Measurements from ENCODE around the gene EHD4.

Gene EHD4

DNA sequence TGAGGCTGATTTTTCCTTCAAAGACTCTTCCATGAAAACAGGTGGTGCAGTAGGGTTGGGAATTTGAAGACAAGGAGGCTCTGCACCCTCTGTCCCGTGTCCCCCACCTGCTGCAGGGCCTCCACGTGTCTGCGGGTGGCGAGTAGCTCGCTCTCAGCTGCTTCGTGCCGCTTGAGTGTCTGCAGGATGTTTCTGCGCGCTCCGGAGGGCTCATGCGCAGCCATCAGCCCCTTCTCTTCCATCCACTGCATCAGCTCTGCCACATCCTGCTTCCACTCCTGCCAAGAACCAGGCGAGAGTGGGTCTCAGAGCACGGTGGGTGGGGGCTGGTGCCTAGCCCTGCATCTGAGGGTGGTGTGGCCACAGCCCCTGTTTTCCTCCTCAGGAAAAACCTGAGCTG, 96.3 kb downstream of the EHD4 start:
- H3K9me3 ChIP-seq (ENCODE audit: control insufficient read depth, low read length): no peaks in the 10 kb centered on the region
- WGBS, 2 experiments (ENCODE audit: insufficient coverage in 2 of 2): 86 to 92% methylated on average over 13 of the region's 13 CpGs
- no peaks in the 10 kb centered on the region for H3K4me1 ChIP-seq (ENCODE audit: control insufficient read depth, insufficient read depth, low read length, poor library complexity, severe bottlenecking)
- H3K4me3 ChIP-seq (ENCODE audit: extremely low read depth, insufficient read depth, low read length, poor library complexity, severe bottlenecking): no peak overlapping the region
- no peak overlapping the region for H3K27ac ChIP-seq (ENCODE audit: low read depth, low read length, severe bottlenecking)
- H3K36me3 ChIP-seq (ENCODE audit: control insufficient read depth, insufficient read depth, low read length): no peaks in the 10 kb centered on the region

GRCh38 chr15:41874736-41875135, 97.6 kb downstream of the EHD4 start:
- H3K4me1 ChIP-seq (ENCODE audit: control insufficient read depth, insufficient read depth, low read length, poor library complexity, severe bottlenecking): no peaks in the 10 kb centered on the region
- H3K27ac ChIP-seq (ENCODE audit: low read depth, low read length, severe bottlenecking): no peak overlapping the region
- no peak overlapping the region for H3K4me3 ChIP-seq (ENCODE audit: extremely low read depth, insufficient read depth, low read length, poor library complexity, severe bottlenecking)
- H3K9me3 ChIP-seq (ENCODE audit: control insufficient read depth, low read length): no peaks in the 10 kb centered on the region
- WGBS, 2 experiments (ENCODE audit: insufficient coverage in 2 of 2): 91 to 97% methylated on average over 12 of the region's 12 CpGs
- H3K36me3 ChIP-seq (ENCODE audit: control insufficient read depth, insufficient read depth, low read length): no peaks in the 10 kb centered on the region

GRCh38 chr15:41873711-41874110, 98.6 kb downstream of the EHD4 start:
- WGBS, 2 experiments (ENCODE audit: insufficient coverage in 2 of 2): 91 to 94% methylated on average over 6 to 8 of the region's 8 CpGs
- H3K27ac ChIP-seq (ENCODE audit: low read depth, low read length, severe bottlenecking): no peak overlapping the region
- H3K36me3 ChIP-seq (ENCODE audit: control insufficient read depth, insufficient read depth, low read length): no peaks in the 10 kb centered on the region
- H3K4me1 ChIP-seq (ENCODE audit: control insufficient read depth, insufficient read depth, low read length, poor library complexity, severe bottlenecking): no peaks in the 10 kb centered on the region
- no peak overlapping the region for H3K4me3 ChIP-seq (ENCODE audit: extremely low read depth, insufficient read depth, low read length, poor library complexity, severe bottlenecking)
- H3K9me3 ChIP-seq (ENCODE audit: control insufficient read depth, low read length): no peaks in the 10 kb centered on the region

DNA sequence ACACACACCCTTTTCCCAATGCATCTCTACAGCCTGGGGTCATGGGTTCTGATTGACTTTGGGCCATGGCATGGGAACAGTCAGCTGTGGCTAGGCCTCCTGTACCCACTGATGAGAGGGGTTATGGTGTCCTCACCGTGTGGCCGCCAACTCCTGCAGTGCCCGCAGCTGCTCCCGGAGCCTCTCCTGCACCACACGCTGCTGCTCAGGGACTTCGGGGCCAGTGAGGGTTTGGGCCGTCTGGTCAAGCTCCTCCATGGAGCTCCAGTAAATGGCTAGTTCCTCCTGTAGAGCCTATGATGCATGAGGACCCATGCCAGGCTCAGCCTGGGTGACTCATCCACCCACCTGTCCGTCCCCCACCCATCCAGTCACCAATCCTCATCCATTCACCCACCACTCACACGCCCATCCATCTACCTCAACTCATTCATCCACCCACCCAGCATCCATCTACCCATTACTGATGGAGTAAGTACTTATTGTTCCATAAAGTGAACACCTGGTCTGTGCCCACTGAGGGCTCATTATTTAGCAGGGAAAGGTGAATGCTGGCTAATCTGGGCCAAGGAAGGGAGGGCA, 100.1 kb downstream of the EHD4 start:
- H3K4me1 ChIP-seq (ENCODE audit: control insufficient read depth, insufficient read depth, low read length, poor library complexity, severe bottlenecking): no peaks in the 10 kb centered on the region
- H3K27ac ChIP-seq (ENCODE audit: low read depth, low read length, severe bottlenecking): no peak overlapping the region
- H3K4me3 ChIP-seq (ENCODE audit: extremely low read depth, insufficient read depth, low read length, poor library complexity, severe bottlenecking): no peak overlapping the region
- WGBS, 2 experiments (ENCODE audit: insufficient coverage in 2 of 2): 92 to 97% methylated on average over 7 to 9 of the region's 9 CpGs
- no peaks in the 10 kb centered on the region for H3K36me3 ChIP-seq (ENCODE audit: control insufficient read depth, insufficient read depth, low read length)
- H3K9me3 ChIP-seq (ENCODE audit: control insufficient read depth, low read length): no peaks in the 10 kb centered on the region

DNA sequence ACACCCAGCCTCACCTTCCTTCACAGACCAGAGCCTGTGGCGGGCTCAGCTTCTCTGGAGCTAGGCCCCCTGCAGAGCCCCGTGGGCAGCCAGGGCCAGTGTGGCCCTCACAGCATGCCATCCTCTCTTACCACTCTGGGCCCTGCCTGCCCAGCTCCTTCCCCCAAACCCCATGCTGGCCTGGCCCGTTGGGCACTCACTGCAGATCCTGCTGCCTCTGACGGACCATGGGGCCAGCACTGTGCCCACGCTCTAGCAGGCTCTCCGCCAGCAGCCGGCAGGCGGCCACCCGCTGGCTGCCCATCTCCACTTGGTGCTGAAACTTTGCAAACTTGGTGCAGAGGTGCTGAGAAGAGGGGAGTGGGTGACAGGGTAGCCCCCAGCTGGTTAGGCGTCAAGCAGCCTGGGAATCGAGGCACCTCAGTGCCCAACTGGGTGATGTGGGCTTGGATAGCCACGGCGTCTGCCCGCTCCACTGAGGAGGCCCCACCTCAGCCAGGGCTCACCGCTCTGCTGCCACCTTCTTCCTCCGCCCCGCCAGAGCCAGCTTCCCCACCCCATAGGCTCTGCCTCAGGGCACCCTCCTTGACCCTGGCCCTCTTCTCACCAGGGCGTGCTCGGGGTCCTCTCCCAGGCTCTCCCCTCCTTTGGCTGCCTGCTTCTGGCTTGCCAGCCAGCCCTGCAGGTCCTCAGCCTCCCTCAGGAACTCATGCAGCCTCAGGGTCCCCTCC, 101.0 kb downstream of the EHD4 start:
- H3K27ac ChIP-seq (ENCODE audit: low read depth, low read length, severe bottlenecking): no peak overlapping the region
- H3K4me1 ChIP-seq (ENCODE audit: control insufficient read depth, insufficient read depth, low read length, poor library complexity, severe bottlenecking): peaks cover 6% of the 10 kb centered on the region

DNA sequence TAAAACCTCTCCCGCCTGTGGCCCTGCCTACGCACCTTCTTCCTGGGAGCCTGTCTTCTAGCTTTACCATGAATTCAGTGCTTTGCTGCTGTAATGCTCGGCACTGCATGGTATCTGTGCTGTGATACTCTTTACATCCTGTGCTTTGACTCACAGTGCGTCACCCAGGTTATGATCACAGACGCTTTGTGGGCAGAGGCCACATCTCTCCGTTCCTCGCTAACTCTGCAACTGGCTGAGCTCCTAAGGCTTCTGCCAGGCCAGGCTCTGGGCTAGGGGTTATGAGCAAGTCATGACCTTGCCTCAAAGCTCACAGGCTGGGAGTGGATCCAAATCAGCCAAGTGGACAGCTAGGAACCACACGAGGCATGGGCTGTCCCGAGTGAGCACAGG, 101.7 kb downstream of the EHD4 start:
- Histone ChIP-seq H3K4me1 (ENCODE audit: control insufficient read depth, insufficient read depth, low read length, poor library complexity, severe bottlenecking) (peaks cover 10% of the 10 kb centered on the region), H3K27ac (ENCODE audit: low read depth, low read length, severe bottlenecking) (no peak overlapping the region), H3K4me3 (ENCODE audit: extremely low read depth, insufficient read depth, low read length, poor library complexity, severe bottlenecking) (no peak overlapping the region), H3K36me3 (ENCODE audit: control insufficient read depth, insufficient read depth, low read length) (no peaks in the 10 kb centered on the region), H3K9me3 (ENCODE audit: control insufficient read depth, low read length) (no peaks in the 10 kb centered on the region)
- 84 to 92% methylated on average over 9 of the region's 9 CpGs for WGBS, 2 experiments (ENCODE audit: insufficient coverage in 2 of 2)

More for the DNA sequence above, 101.0 kb downstream of the EHD4 start:
- WGBS, 2 experiments (ENCODE audit: insufficient coverage in 2 of 2): 89 to 93% methylated on average over 11 to 19 of the region's 19 CpGs
- Histone ChIP-seq H3K36me3 (ENCODE audit: control insufficient read depth, insufficient read depth, low read length) (no peaks in the 10 kb centered on the region), H3K4me3 (ENCODE audit: extremely low read depth, insufficient read depth, low read length, poor library complexity, severe bottlenecking) (no peak overlapping the region), H3K9me3 (ENCODE audit: control insufficient read depth, low read length) (no peaks in the 10 kb centered on the region)

DNA sequence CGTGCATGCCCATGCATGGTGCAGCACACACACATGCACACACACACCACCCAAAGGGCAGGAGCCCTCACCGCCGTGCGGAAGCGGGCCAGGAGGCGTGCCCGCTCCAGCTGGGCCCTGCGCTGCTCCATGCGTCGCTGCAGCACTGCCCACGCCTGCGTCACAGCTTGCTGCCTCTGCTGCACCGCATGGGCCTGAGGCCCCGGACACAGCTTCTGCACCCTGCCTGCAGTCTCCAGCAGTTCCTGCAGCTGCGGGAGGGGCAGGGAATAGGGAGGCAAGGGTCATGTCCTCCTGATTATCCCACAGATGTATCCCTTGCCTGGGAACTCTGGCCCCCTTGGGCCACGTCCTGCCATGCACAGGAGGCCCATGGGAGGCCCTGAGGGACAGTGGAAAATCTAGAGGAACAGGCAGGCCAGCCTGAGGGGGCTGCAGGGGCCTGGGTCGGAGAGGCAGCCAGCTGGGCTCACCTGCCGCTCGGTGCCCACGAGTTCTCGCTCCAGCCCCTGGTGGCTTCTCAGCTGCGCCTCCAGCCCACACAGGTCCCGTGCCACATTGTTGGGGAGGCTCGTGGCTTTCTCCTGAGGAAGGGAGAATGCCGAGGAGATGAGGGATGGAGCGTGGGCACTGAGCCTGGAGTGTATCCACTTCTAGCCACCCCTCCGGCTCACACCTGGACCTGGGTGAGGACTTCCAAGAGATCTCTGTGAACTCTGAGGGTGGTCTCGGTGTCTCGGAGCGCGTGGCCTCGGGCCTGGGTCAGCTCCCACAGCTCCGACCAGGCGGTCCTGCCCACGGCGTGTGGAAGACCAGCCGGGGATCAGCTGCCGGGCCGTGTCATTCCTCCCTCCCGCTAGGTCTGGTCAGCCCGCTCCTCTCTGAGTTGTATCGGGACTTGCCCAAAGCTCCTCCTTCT, 102.3 kb downstream of the EHD4 start:
- H3K27ac ChIP-seq (ENCODE audit: low read depth, low read length, severe bottlenecking): no peak overlapping the region
- H3K4me3 ChIP-seq (ENCODE audit: extremely low read depth, insufficient read depth, low read length, poor library complexity, severe bottlenecking): no peak overlapping the region
- H3K4me1 ChIP-seq (ENCODE audit: control insufficient read depth, insufficient read depth, low read length, poor library complexity, severe bottlenecking): peaks cover 10% of the 10 kb centered on the region
- H3K36me3 ChIP-seq (ENCODE audit: control insufficient read depth, insufficient read depth, low read length): no peaks in the 10 kb centered on the region
- 92 to 93% methylated on average over 30 to 38 of the region's 42 CpGs for whole genome bisulfite sequencing, 2 experiments (ENCODE audit: insufficient coverage in 2 of 2)
- no peaks in the 10 kb centered on the region for H3K9me3 ChIP-seq (ENCODE audit: control insufficient read depth, low read length)

- H3K9me3 ChIP-seq (ENCODE audit: control insufficient read depth, low read length): no peaks in the 10 kb centered on the region
- H3K36me3 ChIP-seq (ENCODE audit: control insufficient read depth, insufficient read depth, low read length): no peaks in the 10 kb centered on the region
- no peak overlapping the region for H3K27ac ChIP-seq (ENCODE audit: low read depth, low read length, severe bottlenecking)
- WGBS, 2 experiments (ENCODE audit: insufficient coverage in 2 of 2): 95 to 99% methylated on average over 6 to 14 of the region's 15 CpGs
- H3K4me3 ChIP-seq (ENCODE audit: extremely low read depth, insufficient read depth, low read length, poor library complexity, severe bottlenecking): no peak overlapping the region
- peaks cover 10% of the 10 kb centered on the region for H3K4me1 ChIP-seq (ENCODE audit: control insufficient read depth, insufficient read depth, low read length, poor library complexity, severe bottlenecking)
These were observed 104.0 kb downstream of the EHD4 start for GRCh38 chr15:41868321-41868720.

DNA sequence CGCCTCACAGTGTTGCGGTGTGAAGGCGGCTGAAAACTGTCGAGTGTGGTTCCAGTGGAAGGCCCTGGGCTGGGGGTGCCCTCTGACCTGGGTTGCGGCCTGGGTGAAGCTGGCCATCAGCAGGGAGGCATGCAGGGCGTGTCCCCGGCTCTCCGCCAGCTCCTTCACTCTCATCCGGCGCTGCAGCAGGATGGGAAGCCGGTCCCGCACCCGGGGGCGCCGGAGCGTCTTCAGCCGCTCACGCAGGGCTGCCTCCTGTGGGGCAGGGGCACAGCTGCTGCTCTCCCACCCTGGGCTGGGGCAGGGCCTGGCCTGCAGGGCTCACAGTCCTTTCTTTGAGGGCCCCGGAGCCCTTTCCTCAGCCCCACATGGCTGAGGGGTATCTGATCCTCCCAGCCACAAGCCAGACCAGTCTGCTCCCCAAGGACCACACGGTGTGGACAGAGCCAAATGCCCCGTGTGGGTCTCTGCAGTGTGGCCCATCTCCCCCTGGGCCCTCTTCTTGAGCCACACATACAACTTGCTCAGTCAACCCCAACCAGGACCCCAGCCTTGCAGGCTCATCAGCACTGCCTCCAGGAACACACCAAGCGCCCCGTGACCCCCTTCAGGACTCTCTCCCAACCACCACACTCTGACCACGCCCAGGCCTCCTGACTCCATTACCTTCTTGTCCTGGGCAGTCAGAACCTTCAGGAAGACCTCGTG, 105.3 kb downstream of the EHD4 start:
- H3K4me1 ChIP-seq (ENCODE audit: control insufficient read depth, insufficient read depth, low read length, poor library complexity, severe bottlenecking): peaks cover 10% of the 10 kb centered on the region
- H3K9me3 ChIP-seq (ENCODE audit: control insufficient read depth, low read length): no peaks in the 10 kb centered on the region
- no peaks in the 10 kb centered on the region for H3K36me3 ChIP-seq (ENCODE audit: control insufficient read depth, insufficient read depth, low read length)
- H3K4me3 ChIP-seq (ENCODE audit: extremely low read depth, insufficient read depth, low read length, poor library complexity, severe bottlenecking): no peak overlapping the region
- 88 to 92% methylated on average over 16 to 22 of the region's 25 CpGs for WGBS, 2 experiments (ENCODE audit: insufficient coverage in 2 of 2)
- H3K27ac ChIP-seq (ENCODE audit: low read depth, low read length, severe bottlenecking): peak overlapping the region; percentile 43

DNA sequence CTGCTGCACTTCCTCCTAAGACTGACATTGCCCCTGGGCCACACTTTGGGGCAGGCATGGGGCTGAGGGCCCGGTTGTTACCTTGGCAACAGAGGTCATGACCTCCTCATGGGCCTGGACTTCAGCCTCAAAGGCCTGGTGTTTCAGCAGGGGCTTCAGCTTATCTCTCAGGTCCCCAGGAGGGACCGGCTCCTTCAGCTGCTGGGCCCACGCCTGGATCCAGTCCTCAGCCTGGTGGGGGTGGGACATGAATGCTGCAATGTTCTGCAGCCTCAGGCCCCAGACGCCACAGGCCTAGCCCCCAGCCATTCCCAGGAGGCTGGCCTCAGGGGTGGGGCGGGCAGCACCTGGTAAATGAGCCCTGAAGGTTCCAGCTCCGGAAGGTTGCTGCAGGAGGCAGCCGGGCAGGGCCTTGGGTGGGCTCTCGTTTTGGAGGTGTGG, 106.1 kb downstream of the EHD4 start:
- peak overlapping the region; percentile 43 for H3K27ac ChIP-seq (ENCODE audit: low read depth, low read length, severe bottlenecking)
- no peaks in the 10 kb centered on the region for H3K9me3 ChIP-seq (ENCODE audit: control insufficient read depth, low read length)
- no peaks in the 10 kb centered on the region for H3K36me3 ChIP-seq (ENCODE audit: control insufficient read depth, insufficient read depth, low read length)
- WGBS, 2 experiments (ENCODE audit: insufficient coverage in 2 of 2): 69 to 77% methylated on average over 5 to 6 of the region's 8 CpGs
- no peak overlapping the region for H3K4me3 ChIP-seq (ENCODE audit: extremely low read depth, insufficient read depth, low read length, poor library complexity, severe bottlenecking)
- peaks cover 10% of the 10 kb centered on the region for H3K4me1 ChIP-seq (ENCODE audit: control insufficient read depth, insufficient read depth, low read length, poor library complexity, severe bottlenecking)

All from mesodermal cell (in vitro differentiated cells).